SK-N-SH treated with all-trans-retinoic acid at 6 μM for 48 hours (cell line): ENCODE data around the gene EGLN1.

Source experiments
- ATAC-seq: fragments of 200-7000 bp; cut with Tn5 transposase; 3 replicates; pipeline ENCODE4 v1.9.1; 2020; ENCODE audit warnings: mild to moderate bottlenecking, moderate library complexity
- BACH2 ChIP-seq: fragments of 250-450 bp; sonication (Bioruptor Pico); IDR thresholded peaks from 2 replicates; pipeline ENCODE4 v1.9.0; 2021; ENCODE audit warnings: mild to moderate bottlenecking, borderline replicate concordance
- CSDC2 ChIP-seq: fragments of 250-450 bp; sonication (Bioruptor Pico); IDR thresholded peaks from 2 replicates; pipeline ENCODE4 v1.5.0; 2020; ENCODE audit warnings: mild to moderate bottlenecking, moderate library complexity
- CSRNP3 ChIP-seq: fragments of 250-450 bp; sonication (Bioruptor Pico); IDR thresholded peaks from 2 replicates; pipeline ENCODE4 v1.5.1; 2021; ENCODE audit warnings: mild to moderate bottlenecking, moderate library complexity
- GLIS3 ChIP-seq: fragments of 250-450 bp; sonication (Bioruptor Pico); IDR thresholded peaks from 2 replicates; pipeline ENCODE4 v1.5.0; 2020; ENCODE audit warnings: mild to moderate bottlenecking, moderate library complexity
- ISL1 ChIP-seq: fragments of 250-450 bp; sonication (Bioruptor Pico); IDR thresholded peaks from 2 replicates; pipeline ENCODE4 v2.1.2; 2022; ENCODE audit warnings: mild to moderate bottlenecking, moderate library complexity
- OSR1 ChIP-seq: fragments of 250-450 bp; sonication (Bioruptor Pico); IDR thresholded peaks from 2 replicates; pipeline ENCODE4 v1.8.0; 2022; ENCODE audit warnings: moderate library complexity, mild to moderate bottlenecking, inconsistent platforms
- PATZ1 ChIP-seq: fragments of 250-450 bp; sonication (Bioruptor Pico); IDR thresholded peaks from 2 replicates; pipeline ENCODE4 v1.8.0; 2020; ENCODE audit warnings: mild to moderate bottlenecking, moderate library complexity, borderline replicate concordance
- PPARA ChIP-seq: fragments of 250-450 bp; sonication (Bioruptor Pico); IDR thresholded peaks from 2 replicates; pipeline ENCODE4 v1.5.0; 2020; ENCODE audit warnings: mild to moderate bottlenecking, borderline replicate concordance
- RARB ChIP-seq: fragments of 250-450 bp; sonication (Bioruptor Pico); IDR thresholded peaks from 2 replicates; pipeline ENCODE4 v1.8.0; 2021; ENCODE audit warnings: mild to moderate bottlenecking, moderate library complexity
- SNAI2 ChIP-seq: fragments of 250-450 bp; sonication (Bioruptor Pico); IDR thresholded peaks from 2 replicates; pipeline ENCODE4 v1.5.0; 2020; ENCODE audit warnings: mild to moderate bottlenecking, moderate library complexity
- TCF4 ChIP-seq: fragments of 250-450 bp; sonication (Bioruptor Pico); IDR thresholded peaks from 2 replicates; pipeline ENCODE4 v1.8.0; 2021; ENCODE audit warnings: mild to moderate bottlenecking, moderate library complexity, borderline replicate concordance
- TOX ChIP-seq: fragments of 250-450 bp; sonication (Bioruptor Pico); IDR thresholded peaks from 2 replicates; pipeline ENCODE4 v1.8.0; 2021; ENCODE audit warnings: mild to moderate bottlenecking, moderate library complexity, borderline replicate concordance
- TSHZ2 ChIP-seq: fragments of 250-450 bp; sonication (Bioruptor Pico); IDR thresholded peaks from 2 replicates; pipeline ENCODE4 v1.5.0; 2020; ENCODE audit warnings: mild to moderate bottlenecking, moderate library complexity
- ZC3H10 ChIP-seq: fragments of 250-450 bp; sonication (Bioruptor Pico); IDR thresholded peaks from 2 replicates; pipeline ENCODE4 v1.5.1; 2021; ENCODE audit warnings: mild to moderate bottlenecking, moderate library complexity
- ZFP3 ChIP-seq: fragments of 250-450 bp; sonication (Bioruptor Pico); IDR thresholded peaks from 2 replicates; pipeline ENCODE4 v1.5.0; 2020; ENCODE audit warnings: mild to moderate bottlenecking, moderate library complexity
- ZFP30 ChIP-seq: fragments of 450-650 bp; formaldehyde crosslinking; IDR thresholded peaks from 2 replicates; pipeline ENCODE4 v1.5.0; 2022; ENCODE audit warnings: mild to moderate bottlenecking, moderate library complexity
- ZNF565 ChIP-seq: fragments of 450-650 bp; formaldehyde crosslinking; conservative IDR thresholded peaks from 2 replicates; pipeline ENCODE4 v1.5.0; 2020; ENCODE audit warnings: low read depth, mild to moderate bottlenecking, moderate library complexity
- ZNF70 ChIP-seq: fragments of 450-650 bp; formaldehyde crosslinking; IDR thresholded peaks from 2 replicates; pipeline ENCODE4 v1.5.0; 2020; ENCODE audit warnings: mild to moderate bottlenecking, moderate library complexity

EGLN1 gene

GRCh38 chr1:231420959-231421545, 1.0 kb downstream of the EGLN1 start:
- TF ChIP-seq ZNF565 (no peak), TCF4 (CRISPR knock-in tag) (no peak), CSRNP3 (CRISPR knock-in tag) (no peak), ISL1 (no peak), PATZ1 (CRISPR knock-in tag) (no peak), BACH2 (no peak), TOX (CRISPR knock-in tag) (no peak), CSDC2 (CRISPR knock-in tag) (no peak), ZFP3 (CRISPR knock-in tag) (no peak), TSHZ2 (CRISPR knock-in tag) (no peak)
- ATAC-seq, result peak; percentile 44

DNA sequence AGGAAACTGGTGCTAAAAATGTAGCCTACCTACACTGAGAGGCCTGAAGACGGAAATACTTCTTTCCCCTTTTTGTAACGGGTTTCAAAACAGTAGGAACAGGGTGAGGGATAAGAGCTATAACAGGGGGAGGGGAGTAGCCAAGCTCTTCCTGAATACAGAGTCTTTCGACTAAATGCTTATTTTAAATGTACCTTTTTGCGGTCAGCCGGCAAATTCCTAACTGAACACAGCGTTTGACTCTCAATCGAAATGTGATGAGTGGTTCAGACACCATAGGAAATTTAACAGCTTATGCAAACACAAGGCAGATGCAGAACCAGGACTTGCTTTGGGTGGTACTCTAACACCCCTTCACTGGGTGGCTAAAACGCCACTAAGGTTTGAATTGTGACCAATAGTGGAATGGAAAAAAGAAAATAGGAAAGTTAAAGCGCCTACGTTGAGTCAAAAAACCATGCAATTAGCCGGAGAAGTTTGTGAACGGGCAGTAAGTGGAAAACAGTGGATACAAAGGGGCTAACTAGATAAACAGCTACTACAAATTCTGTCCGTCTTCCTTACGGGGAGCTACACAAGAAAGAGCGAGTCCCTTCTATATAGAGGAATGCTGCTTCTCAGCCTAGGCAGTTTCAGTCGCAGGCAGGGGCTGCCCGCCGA, 1.7 kb downstream of the EGLN1 start:
- ATAC-seq, result peak; percentile 21
- no peak for TF ChIP-seq ZC3H10 (CRISPR knock-in tag)
- TF ChIP-seq ZNF70, result no peak
- no peak for TF ChIP-seq GLIS3
- TF ChIP-seq ZFP3 (CRISPR knock-in tag), result no peak
- no peak for TF ChIP-seq OSR1 (CRISPR knock-in tag)
- no peak for TF ChIP-seq PATZ1 (CRISPR knock-in tag)
- no peak for TF ChIP-seq ISL1
- no peak for TF ChIP-seq TOX (CRISPR knock-in tag)
- no peak for TF ChIP-seq ZFP30 (CRISPR knock-in tag)
- TF ChIP-seq, all 23 proteins: peak for 0

DNA sequence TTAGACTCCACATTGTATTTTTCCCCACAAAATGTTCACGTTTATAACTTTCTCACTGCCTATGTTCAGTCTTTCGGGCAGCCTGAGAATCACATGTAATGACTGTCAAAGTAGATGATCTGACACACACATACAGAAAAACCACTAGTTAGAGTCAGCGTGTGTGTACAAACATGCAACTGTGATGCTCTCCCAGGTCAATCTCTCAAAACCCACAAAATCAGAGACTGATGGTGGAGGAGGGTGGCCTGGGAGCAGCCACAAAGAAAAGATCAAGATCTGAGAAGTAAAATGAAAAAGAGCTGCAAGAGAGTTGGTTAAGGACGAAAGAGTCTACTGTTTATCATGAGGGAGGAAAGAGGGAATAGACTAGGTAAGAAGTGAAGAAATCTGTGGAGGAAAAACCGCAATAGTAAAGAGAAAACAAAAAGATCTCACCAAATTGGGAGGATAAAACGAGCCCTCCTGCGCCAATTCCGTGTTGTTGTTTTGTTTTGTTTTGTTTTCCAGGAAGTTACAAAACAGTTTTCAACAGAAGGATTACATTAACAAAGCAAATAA, 2.3 kb downstream of the EGLN1 start:
- no peak for ATAC-seq

GRCh38 chr1:231419147-231419546, 2.9 kb downstream of the EGLN1 start:
- ATAC-seq, result no peak
- no peak for TF ChIP-seq PATZ1 (CRISPR knock-in tag)
- no peak for TF ChIP-seq ZFP3 (CRISPR knock-in tag)
- TF ChIP-seq RARB, result no peak
- TF ChIP-seq CSRNP3 (CRISPR knock-in tag), result no peak
- TF ChIP-seq CSDC2 (CRISPR knock-in tag), result no peak
- TF ChIP-seq ISL1, result no peak
- no peak for TF ChIP-seq OSR1 (CRISPR knock-in tag)
- no peak for TF ChIP-seq BACH2
- no peak for TF ChIP-seq SNAI2 (CRISPR knock-in tag)
- TF ChIP-seq TSHZ2 (CRISPR knock-in tag), result no peak

More for the DNA sequence above, 2.3 kb downstream of the EGLN1 start:
- no peak for TF ChIP-seq PPARA (CRISPR knock-in tag)
- TF ChIP-seq, all 23 proteins: peak for 0
